MM.1S (cell line): ENCODE data around the gene DCHS1.

Experiments used
- DNase-seq: peaks from one replicate; pipeline ENCODE4 v3.0.0-alpha.2; 2015
- H2AFZ ChIP-seq: fragments of 300-600 bp; sonication (generic); 2 replicates; pipeline ENCODE4 v1.6.0; 2016; ENCODE audit warnings: antibody characterized with exemption, low read length
- H3F3A ChIP-seq: fragments of 300-600 bp; sonication (generic); 2 replicates; pipeline ENCODE4 v1.6.1; 2016; ENCODE audit warnings: mild to moderate bottlenecking, antibody characterized with exemption, low read length, moderate library complexity, mixed read lengths; ENCODE audit not compliant: insufficient read depth
- H3K27ac ChIP-seq: fragments of 300-600 bp; sonication (generic); 2 replicates; pipeline ENCODE4 v1.5.1; 2016; ENCODE audit warnings: mild to moderate bottlenecking, low read length
- H3K27me3 ChIP-seq: fragments of 300-600 bp; sonication (generic); replicated peaks from 2 replicates; pipeline ENCODE4 v1.6.0; 2016; ENCODE audit warnings: low read length; ENCODE audit not compliant: insufficient read depth
- H3K36me3 ChIP-seq: fragments of 300-600 bp; sonication (generic); replicated peaks from 2 replicates; pipeline ENCODE4 v1.6.1; 2016; ENCODE audit warnings: mild to moderate bottlenecking, low read length, mixed read lengths; ENCODE audit not compliant: insufficient read depth
- H3K4me1 ChIP-seq: fragments of 300-600 bp; sonication (generic); 2 replicates; pipeline ENCODE4 v1.6.1; 2016; ENCODE audit warnings: low read length, mixed read lengths
- H3K4me2 ChIP-seq: fragments of 300-600 bp; sonication (generic); 2 replicates; pipeline ENCODE4 v1.6.0; 2016; ENCODE audit warnings: low read depth, low read length
- H3K4me3 ChIP-seq: fragments of 300-600 bp; sonication (generic); 2 replicates; pipeline ENCODE4 v1.5.1; 2016; ENCODE audit warnings: low read length, mixed read lengths
- H3K79me2 ChIP-seq: fragments of 300-600 bp; sonication (generic); 2 replicates; pipeline ENCODE4 v1.6.1; 2016; ENCODE audit warnings: mixed run types, low read length, mixed read lengths
- H3K9ac ChIP-seq: fragments of 300-600 bp; sonication (generic); 2 replicates; pipeline ENCODE4 v1.6.1; 2016; ENCODE audit warnings: low read length, mixed read lengths
- H3K9me2 ChIP-seq: fragments of 300-600 bp; sonication (generic); replicated peaks from 2 replicates; pipeline ENCODE4 v1.6.1; 2016; ENCODE audit warnings: mild to moderate bottlenecking, low read length, mixed read lengths; ENCODE audit not compliant: insufficient read depth
- H3K9me3 ChIP-seq: fragments of 300-600 bp; sonication (generic); replicated peaks from 2 replicates; pipeline ENCODE4 v1.6.1; 2016; ENCODE audit warnings: mild to moderate bottlenecking, low read length, mixed read lengths; ENCODE audit not compliant: insufficient read depth
- H4K20me1 ChIP-seq: fragments of 300-600 bp; sonication (generic); 2 replicates; pipeline ENCODE4 v1.6.1; 2016; ENCODE audit warnings: mild to moderate bottlenecking, low read length, moderate library complexity, mixed read lengths; ENCODE audit not compliant: insufficient read depth
- EZH2 ChIP-seq: fragments of 300-600 bp; sonication (generic); optimal IDR thresholded peaks from 2 replicates; pipeline ENCODE3; 2017; ENCODE audit warnings: low read depth, mild to moderate bottlenecking, antibody characterized with exemption, low read length, mixed read lengths
- EZH2phosphoT487 ChIP-seq: fragments of 300-600 bp; sonication (generic); IDR thresholded peaks from 2 replicates; pipeline ENCODE4 v1.6.1; 2018; ENCODE audit warnings: antibody characterized with exemption, low read length
- TF ChIP-seq, protein P1 (sequence below): fragments of 300-600 bp; sonication (generic); IDR thresholded peaks from 2 replicates; pipeline ENCODE4 v1.5.1; 2016; ENCODE audit warnings: antibody characterized with exemption, low read length, mixed read lengths

The DCHS1 gene

DNA sequence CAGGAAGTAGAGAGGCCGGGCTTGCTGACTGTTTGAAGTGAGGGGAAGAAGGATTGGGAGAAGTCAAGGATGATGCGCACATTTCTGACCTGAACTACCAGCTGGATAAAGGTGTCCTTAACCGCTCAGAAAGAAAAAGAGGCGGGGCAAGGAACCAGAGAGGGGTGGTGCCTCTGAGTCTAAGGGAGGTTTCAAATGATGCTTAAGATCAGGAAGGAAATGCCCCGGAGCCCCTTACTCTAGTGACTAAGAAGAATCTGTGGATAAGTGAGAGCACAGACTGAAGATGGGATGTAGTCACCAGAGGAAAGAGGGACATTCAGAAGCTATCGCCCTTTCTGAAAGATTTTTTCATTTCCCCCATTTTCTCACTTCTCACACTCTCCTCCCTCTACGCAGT lies 12.7 kb downstream of the DCHS1 start:
- no peak overlapping the region for H3K4me2 ChIP-seq
- no peaks in the 10 kb centered on the region for H3K9me3 ChIP-seq
- no peak overlapping the region for H2AFZ ChIP-seq
- H3K9ac ChIP-seq = no peak overlapping the region
- no peak for DNase-seq
- H3F3A ChIP-seq = no peaks in the 10 kb centered on the region
- H3K9me2 ChIP-seq = no peaks in the 10 kb centered on the region
- TF ChIP-seq EZH2 (no peak), EZH2phosphoT487 (no peak)
- TF ChIP-seq, protein P1, sequence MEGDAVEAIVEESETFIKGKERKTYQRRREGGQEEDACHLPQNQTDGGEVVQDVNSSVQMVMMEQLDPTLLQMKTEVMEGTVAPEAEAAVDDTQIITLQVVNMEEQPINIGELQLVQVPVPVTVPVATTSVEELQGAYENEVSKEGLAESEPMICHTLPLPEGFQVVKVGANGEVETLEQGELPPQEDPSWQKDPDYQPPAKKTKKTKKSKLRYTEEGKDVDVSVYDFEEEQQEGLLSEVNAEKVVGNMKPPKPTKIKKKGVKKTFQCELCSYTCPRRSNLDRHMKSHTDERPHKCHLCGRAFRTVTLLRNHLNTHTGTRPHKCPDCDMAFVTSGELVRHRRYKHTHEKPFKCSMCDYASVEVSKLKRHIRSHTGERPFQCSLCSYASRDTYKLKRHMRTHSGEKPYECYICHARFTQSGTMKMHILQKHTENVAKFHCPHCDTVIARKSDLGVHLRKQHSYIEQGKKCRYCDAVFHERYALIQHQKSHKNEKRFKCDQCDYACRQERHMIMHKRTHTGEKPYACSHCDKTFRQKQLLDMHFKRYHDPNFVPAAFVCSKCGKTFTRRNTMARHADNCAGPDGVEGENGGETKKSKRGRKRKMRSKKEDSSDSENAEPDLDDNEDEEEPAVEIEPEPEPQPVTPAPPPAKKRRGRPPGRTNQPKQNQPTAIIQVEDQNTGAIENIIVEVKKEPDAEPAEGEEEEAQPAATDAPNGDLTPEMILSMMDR = no peak
- no peak overlapping the region for H3K27ac ChIP-seq
- H3K79me2 ChIP-seq = no peaks in the 10 kb centered on the region
- H3K4me3 ChIP-seq = no peak overlapping the region
- H3K36me3 ChIP-seq = no peaks in the 10 kb centered on the region
- H3K27me3 ChIP-seq = no peaks in the 10 kb centered on the region
- H4K20me1 ChIP-seq = no peaks in the 10 kb centered on the region
- H3K4me1 ChIP-seq = no peaks in the 10 kb centered on the region

GRCh38 chr11:6640985-6641701 lies 14.5 kb downstream of the DCHS1 start:
- no peak overlapping the region for H3K4me2 ChIP-seq
- no peaks in the 10 kb centered on the region for H4K20me1 ChIP-seq
- H3K36me3 ChIP-seq = no peaks in the 10 kb centered on the region
- no peak for DNase-seq
- H3K4me1 ChIP-seq = no peaks in the 10 kb centered on the region
- no peak overlapping the region for H2AFZ ChIP-seq
- no peaks in the 10 kb centered on the region for H3K27me3 ChIP-seq
- no peaks in the 10 kb centered on the region for H3K79me2 ChIP-seq
- H3K4me3 ChIP-seq = no peak overlapping the region
- no peaks in the 10 kb centered on the region for H3K9me3 ChIP-seq
- TF ChIP-seq, protein P1 = no peak
- TF ChIP-seq EZH2phosphoT487 (no peak), EZH2 (no peak)
- H3K9ac ChIP-seq = no peak overlapping the region
- H3K9me2 ChIP-seq = no peaks in the 10 kb centered on the region
- no peak overlapping the region for H3K27ac ChIP-seq
- no peaks in the 10 kb centered on the region for H3F3A ChIP-seq

- no peaks in the 10 kb centered on the region for H3F3A ChIP-seq
- no peak overlapping the region for H3K27ac ChIP-seq
- H3K4me1 ChIP-seq = no peaks in the 10 kb centered on the region
- no peaks in the 10 kb centered on the region for H3K9me3 ChIP-seq
- no peak overlapping the region for H2AFZ ChIP-seq
- no peaks in the 10 kb centered on the region for H3K79me2 ChIP-seq
- H3K9me2 ChIP-seq = no peaks in the 10 kb centered on the region
- H3K27me3 ChIP-seq = no peaks in the 10 kb centered on the region
- H3K36me3 ChIP-seq = no peaks in the 10 kb centered on the region
- H4K20me1 ChIP-seq = no peaks in the 10 kb centered on the region
- no peak overlapping the region for H3K4me3 ChIP-seq
- no peak overlapping the region for H3K4me2 ChIP-seq
- H3K9ac ChIP-seq = no peak overlapping the region
- DNase-seq = no peak
- no peak for TF ChIP-seq EZH2
- TF ChIP-seq, protein P1 = no peak
- no peak for TF ChIP-seq EZH2phosphoT487
Observed at GRCh38 chr11:6640036-6640984, 15.3 kb downstream of the DCHS1 start.
